Measurements from ENCODE around the gene TDRKH. TPM values are rescaled to one million over a fixed set of nuclear protein-coding genes. Genes with fewer than 3 reads are reported as not detected.

Gene TDRKH
- total RNA-seq, 1 donor = 1.7 TPM

GRCh38 chr1:151809985-151810556 is 19.8 kb upstream of the TDRKH start:
- DNase-seq (ENCODE audit: low read depth) = no peak
- H3K4me3 ChIP-seq (ENCODE audit: low read depth, low read length) = no peak overlapping the region
- no peak for TF ChIP-seq CTCF (IDR thresholded peaks at IDR 0.05; ENCODE audit: insufficient read depth, low read depth, low read length)

- DNase-seq (ENCODE audit: low read depth) = no peak
Observed at GRCh38 chr1:151809290-151809984, 19.1 kb upstream of the TDRKH start.

GRCh38 chr1:151807766-151808165 is 17.5 kb upstream of the TDRKH start:
- no peak for DNase-seq (ENCODE audit: low read depth)
- H3K4me3 ChIP-seq (ENCODE audit: low read depth, low read length) = no peak overlapping the region
- TF ChIP-seq CTCF (IDR thresholded peaks at IDR 0.05; ENCODE audit: insufficient read depth, low read depth, low read length) = no peak

More at GRCh38 chr1:151809290-151809984, 19.1 kb upstream of the TDRKH start:
- no peak overlapping the region for H3K4me3 ChIP-seq (ENCODE audit: low read depth, low read length)
- no peak for TF ChIP-seq CTCF (IDR thresholded peaks at IDR 0.05; ENCODE audit: insufficient read depth, low read depth, low read length)

- H3K4me3 ChIP-seq (ENCODE audit: low read depth, low read length) = no peak overlapping the region
- no peak for TF ChIP-seq CTCF (IDR thresholded peaks at IDR 0.05; ENCODE audit: insufficient read depth, low read depth, low read length)
- DNase-seq (ENCODE audit: low read depth) = no peak
Observed at GRCh38 chr1:151807131-151807530, 16.8 kb upstream of the TDRKH start.

GRCh38 chr1:151806170-151806569 is 15.9 kb upstream of the TDRKH start:
- TF ChIP-seq CTCF (IDR thresholded peaks at IDR 0.05; ENCODE audit: insufficient read depth, low read depth, low read length) = no peak
- DNase-seq (ENCODE audit: low read depth) = no peak

GRCh38 chr1:151805066-151805820 is 14.9 kb upstream of the TDRKH start, which contains the start of gene LINGO4:
TSS of gene LINGO4 (minus strand) at chr1:151805419. CDS start at chr1:151802704, 2,715 bp downstream.
- no peak for DNase-seq (ENCODE audit: low read depth)
- H3K4me3 ChIP-seq (ENCODE audit: low read depth, low read length) = no peak within 1 kb of the TSS
- no peak for TF ChIP-seq CTCF (IDR thresholded peaks at IDR 0.05; ENCODE audit: insufficient read depth, low read depth, low read length)

More at GRCh38 chr1:151806170-151806569, 15.9 kb upstream of the TDRKH start:
- H3K4me3 ChIP-seq (ENCODE audit: low read depth, low read length) = no peak overlapping the region
